IMR-90 (cell line): ENCODE results near the gene LARGE2.

Experiments used
- CTCF ChIP-seq: conservative IDR thresholded peaks from 2 replicates; pipeline ENCODE4 v1.5.1; 2012; ENCODE audit warnings: mild to moderate bottlenecking, low read depth, low read length, improper control_type of control experiment
- POLR2A ChIP-seq: IDR thresholded peaks from 2 replicates; pipeline ENCODE4 v1.6.1; 2012; ENCODE audit warnings: mild to moderate bottlenecking, low read depth, low read length

GRCh38 chr11:45909594-45910475 is 12.6 kb upstream of the LARGE2 start:
- TF ChIP-seq CTCF: no peak
- no peak for TF ChIP-seq POLR2A
